Measurements from ENCODE around the gene TTC29. TPM values are rescaled to one million over a fixed set of nuclear protein-coding genes. Genes with fewer than 3 reads are reported as not detected.

Gene TTC29
- total RNA-seq, 1 experiment from 2014 or later, result not detected

- CTCF ChIA-PET, result no interaction called here
- Mint-ChIP-seq H3K27me3 (ENCODE audit: insufficient read depth, unreplicated experiment) (peaks cover 6% of the 10 kb centered on the region), H3K4me3 (ENCODE audit: unreplicated experiment) (no peak overlapping the region), H3K9me3 (ENCODE audit: unreplicated experiment) (no peaks in the 10 kb centered on the region), H3K4me1 (ENCODE audit: low read depth, unreplicated experiment) (no peaks in the 10 kb centered on the region), H3K27ac (ENCODE audit: unreplicated experiment) (no peak overlapping the region), H3K36me3 (ENCODE audit: insufficient read depth, unreplicated experiment) (no peaks in the 10 kb centered on the region)
- POLR2A ChIA-PET, result no interaction called here
- TF ChIP-seq CTCF (IDR thresholded peaks at IDR 0.05; ENCODE audit: insufficient read depth in 1 of 2, low read depth in 1 of 2, low read length in 1 of 2, severe bottlenecking in 1 of 2, unreplicated experiment in 1 of 2), result no peak
- intact Hi-C loops (cut with micrococcal nuclease; ENCODE audit: unreplicated experiment), result no loop called here
- Histone ChIP-seq H3K9me3 (no peaks in the 10 kb centered on the region), H3K27me3 (replicated peaks; ENCODE audit: control insufficient read depth, insufficient read depth, low read length) (no peaks in the 10 kb centered on the region), H3K4me3 (ENCODE audit: low read depth, low read length) (no peak overlapping the region), H3K36me3 (ENCODE audit: control insufficient read depth, insufficient read depth, low read length) (no peaks in the 10 kb centered on the region), H3K4me1 (no peaks in the 10 kb centered on the region)
- DNase-seq, result no peak
- BruUV-seq (replicated peaks), result no TSS peak
Measured at GRCh38 chr4:146852360-146852759, 93.3 kb downstream of the TTC29 start.

- Histone ChIP-seq H3K27me3 (replicated peaks; ENCODE audit: control insufficient read depth, insufficient read depth, low read length) (no peaks in the 10 kb centered on the region), H3K4me3 (ENCODE audit: low read depth, low read length) (no peak overlapping the region), H3K9me3 (no peaks in the 10 kb centered on the region), H3K4me1 (no peaks in the 10 kb centered on the region), H3K36me3 (ENCODE audit: control insufficient read depth, insufficient read depth, low read length) (no peaks in the 10 kb centered on the region)
- ChIA-PET POLR2A (no interaction called here), CTCF (no interaction called here)
- no peak for DNase-seq
- no peaks in the 10 kb centered on the region for H3K4me1 Mint-ChIP-seq (ENCODE audit: low read depth, unreplicated experiment)
- no peaks in the 10 kb centered on the region for H3K36me3 Mint-ChIP-seq (ENCODE audit: insufficient read depth, unreplicated experiment)
- H3K27me3 Mint-ChIP-seq (ENCODE audit: insufficient read depth, unreplicated experiment), result peaks cover 23% of the 10 kb centered on the region
- intact Hi-C loops (cut with micrococcal nuclease; ENCODE audit: unreplicated experiment), result no loop called here
- no peak for TF ChIP-seq CTCF (IDR thresholded peaks at IDR 0.05; ENCODE audit: insufficient read depth in 1 of 2, low read depth in 1 of 2, low read length in 1 of 2, severe bottlenecking in 1 of 2, unreplicated experiment in 1 of 2)
- no TSS peak for BruUV-seq (replicated peaks)
- no peaks in the 10 kb centered on the region for H3K9me3 Mint-ChIP-seq (ENCODE audit: unreplicated experiment)
- H3K4me3 Mint-ChIP-seq (ENCODE audit: unreplicated experiment), result no peak overlapping the region
- no peak overlapping the region for H3K27ac Mint-ChIP-seq (ENCODE audit: unreplicated experiment)
Measured at GRCh38 chr4:146847345-146847744, 98.3 kb downstream of the TTC29 start.

GRCh38 chr4:146846882-146847281 is 98.8 kb downstream of the TTC29 start:
- no peak overlapping the region for H3K27ac Mint-ChIP-seq (ENCODE audit: unreplicated experiment)
- ChIA-PET CTCF (no interaction called here), POLR2A (no interaction called here)
- peaks cover 23% of the 10 kb centered on the region for H3K27me3 Mint-ChIP-seq (ENCODE audit: insufficient read depth, unreplicated experiment)
- intact Hi-C loops (cut with micrococcal nuclease; ENCODE audit: unreplicated experiment), result no loop called here
- Histone ChIP-seq H3K4me1 (no peaks in the 10 kb centered on the region), H3K36me3 (ENCODE audit: control insufficient read depth, insufficient read depth, low read length) (no peaks in the 10 kb centered on the region), H3K4me3 (ENCODE audit: low read depth, low read length) (no peak overlapping the region), H3K9me3 (no peaks in the 10 kb centered on the region), H3K27me3 (replicated peaks; ENCODE audit: control insufficient read depth, insufficient read depth, low read length) (no peaks in the 10 kb centered on the region)
- H3K4me1 Mint-ChIP-seq (ENCODE audit: low read depth, unreplicated experiment), result no peaks in the 10 kb centered on the region
- no peaks in the 10 kb centered on the region for H3K36me3 Mint-ChIP-seq (ENCODE audit: insufficient read depth, unreplicated experiment)
- no TSS peak for BruUV-seq (replicated peaks)
- H3K9me3 Mint-ChIP-seq (ENCODE audit: unreplicated experiment), result no peaks in the 10 kb centered on the region
- H3K4me3 Mint-ChIP-seq (ENCODE audit: unreplicated experiment), result no peak overlapping the region
- no peak for TF ChIP-seq CTCF (IDR thresholded peaks at IDR 0.05; ENCODE audit: insufficient read depth in 1 of 2, low read depth in 1 of 2, low read length in 1 of 2, severe bottlenecking in 1 of 2, unreplicated experiment in 1 of 2)
- no peak for DNase-seq
